Measurements from ENCODE around the gene SLFN12. TPM values are rescaled to one million over a fixed set of nuclear protein-coding genes. Genes with fewer than 3 reads are reported as not detected.

Gene SLFN12
- total and polyA plus RNA-seq, 10 of the 15 experiments (the other 5 are each of a cell fraction or from before 2014, with no cell fraction given), result 8.7 to 18.5 (median 13.4) TPM

GRCh38 chr17:35390663-35391062 is 41.6 kb downstream of the SLFN12 start:
- Histone ChIP-seq H3K36me3 (ENCODE audit: control insufficient read depth in 2 of 2, insufficient read depth in 2 of 2, low read length in 1 of 2) (no peaks in the 10 kb centered on the region), H3K9me3 (replicated peaks; ENCODE audit: control insufficient read depth, insufficient read depth, low read length) (no peaks in the 10 kb centered on the region; the same call in 2 of the 3 replicates), H2AFZ (ENCODE audit: control insufficient read depth, low read depth, low read length) (no peak overlapping the region), H4K20me1 (ENCODE audit: control insufficient read depth, insufficient read depth) (no peaks in the 10 kb centered on the region), H3K27ac (ENCODE audit: control insufficient read depth, insufficient read depth) (no peak overlapping the region), H3K79me2 (ENCODE audit: control insufficient read depth, insufficient read depth, low read length) (no peaks in the 10 kb centered on the region), H3K4me3 (no peak overlapping the region), H3K4me2 (ENCODE audit: control insufficient read depth, insufficient read depth) (no peak overlapping the region), H3K27me3 (replicated peaks in 1 of 2; ENCODE audit: control insufficient read depth in 2 of 2, insufficient read depth in 2 of 2, low read length in 1 of 2) (peaks cover 0 to 2% of the 10 kb centered on the region in 2 experiments; a peak in 2 of 4 replicates), H3K4me1 (ENCODE audit: control insufficient read depth, insufficient read depth, low read length) (no peaks in the 10 kb centered on the region), H3K9ac (ENCODE audit: control insufficient read depth, insufficient read depth, low read length) (no peak overlapping the region)
- ChIA-PET RAD21 (ENCODE audit: unreplicated experiment) (no interaction called here), POLR2A (no interaction called here), SMC1A (ENCODE audit: uncharacterized antibody, unreplicated experiment) (no interaction called here), CTCF (interaction anchor here (1.1 kb wide), 1 partner anchor 18 kb away, joined by 3 read pairs; no protein-coding TSS in a partner anchor)
- BruUV-seq (replicated peaks), result no TSS peak
- WGBS (ENCODE audit: insufficient coverage, insufficient replicate concordance, low lambda C conversion rate, missing lambda C conversion rate), result 66% methylated on average over 2 of the region's 2 CpGs
- intact Hi-C loops (cut with micrococcal nuclease; ENCODE audit: unreplicated experiment), result no loop called here
- FAIRE-seq (no peak), DNase-seq (ENCODE audit: low read depth, low spot score) (no peak), ATAC-seq (no peak)
- TF ChIP-seq HDAC6 (IDR thresholded peaks at IDR 0.05; ENCODE audit: unreplicated experiment), result no peak
- TF ChIP-seq ZNF384 (IDR thresholded peaks at IDR 0.05; ENCODE audit: borderline replicate concordance, low read depth, low read length), result no peak
- TF ChIP-seq IKZF1 (conservative IDR thresholded peaks at IDR 0.05), result no peak
- no peak for TF ChIP-seq RAD51 (IDR thresholded peaks at IDR 0.05)
- no peak for TF ChIP-seq TCF3 (IDR thresholded peaks at IDR 0.05; ENCODE audit: borderline replicate concordance, insufficient read depth, low read depth, low read length)
- TF ChIP-seq, protein P1, sequence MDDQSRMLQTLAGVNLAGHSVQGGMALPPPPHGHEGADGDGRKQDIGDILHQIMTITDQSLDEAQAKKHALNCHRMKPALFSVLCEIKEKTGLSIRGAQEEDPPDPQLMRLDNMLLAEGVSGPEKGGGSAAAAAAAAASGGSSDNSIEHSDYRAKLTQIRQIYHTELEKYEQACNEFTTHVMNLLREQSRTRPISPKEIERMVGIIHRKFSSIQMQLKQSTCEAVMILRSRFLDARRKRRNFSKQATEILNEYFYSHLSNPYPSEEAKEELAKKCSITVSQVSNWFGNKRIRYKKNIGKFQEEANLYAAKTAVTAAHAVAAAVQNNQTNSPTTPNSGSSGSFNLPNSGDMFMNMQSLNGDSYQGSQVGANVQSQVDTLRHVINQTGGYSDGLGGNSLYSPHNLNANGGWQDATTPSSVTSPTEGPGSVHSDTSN (IDR thresholded peaks at IDR 0.05; ENCODE audit: insufficient replicate concordance, low read depth, low read length), result no peak
- TF ChIP-seq, protein P2, sequence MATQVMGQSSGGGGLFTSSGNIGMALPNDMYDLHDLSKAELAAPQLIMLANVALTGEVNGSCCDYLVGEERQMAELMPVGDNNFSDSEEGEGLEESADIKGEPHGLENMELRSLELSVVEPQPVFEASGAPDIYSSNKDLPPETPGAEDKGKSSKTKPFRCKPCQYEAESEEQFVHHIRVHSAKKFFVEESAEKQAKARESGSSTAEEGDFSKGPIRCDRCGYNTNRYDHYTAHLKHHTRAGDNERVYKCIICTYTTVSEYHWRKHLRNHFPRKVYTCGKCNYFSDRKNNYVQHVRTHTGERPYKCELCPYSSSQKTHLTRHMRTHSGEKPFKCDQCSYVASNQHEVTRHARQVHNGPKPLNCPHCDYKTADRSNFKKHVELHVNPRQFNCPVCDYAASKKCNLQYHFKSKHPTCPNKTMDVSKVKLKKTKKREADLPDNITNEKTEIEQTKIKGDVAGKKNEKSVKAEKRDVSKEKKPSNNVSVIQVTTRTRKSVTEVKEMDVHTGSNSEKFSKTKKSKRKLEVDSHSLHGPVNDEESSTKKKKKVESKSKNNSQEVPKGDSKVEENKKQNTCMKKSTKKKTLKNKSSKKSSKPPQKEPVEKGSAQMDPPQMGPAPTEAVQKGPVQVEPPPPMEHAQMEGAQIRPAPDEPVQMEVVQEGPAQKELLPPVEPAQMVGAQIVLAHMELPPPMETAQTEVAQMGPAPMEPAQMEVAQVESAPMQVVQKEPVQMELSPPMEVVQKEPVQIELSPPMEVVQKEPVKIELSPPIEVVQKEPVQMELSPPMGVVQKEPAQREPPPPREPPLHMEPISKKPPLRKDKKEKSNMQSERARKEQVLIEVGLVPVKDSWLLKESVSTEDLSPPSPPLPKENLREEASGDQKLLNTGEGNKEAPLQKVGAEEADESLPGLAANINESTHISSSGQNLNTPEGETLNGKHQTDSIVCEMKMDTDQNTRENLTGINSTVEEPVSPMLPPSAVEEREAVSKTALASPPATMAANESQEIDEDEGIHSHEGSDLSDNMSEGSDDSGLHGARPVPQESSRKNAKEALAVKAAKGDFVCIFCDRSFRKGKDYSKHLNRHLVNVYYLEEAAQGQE (IDR thresholded peaks at IDR 0.05; ENCODE audit: low read depth, low read length), result no peak
- no peak for TF ChIP-seq ESRRA (IDR thresholded peaks at IDR 0.05; ENCODE audit: low read length)
- no peak for TF ChIP-seq SMAD5 (IDR thresholded peaks at IDR 0.05; ENCODE audit: low read depth)
- TF ChIP-seq SUPT20H (IDR thresholded peaks at IDR 0.05; ENCODE audit: borderline replicate concordance, control insufficient read depth, low read depth, low read length), result no peak
- TF ChIP-seq LARP7 (IDR thresholded peaks at IDR 0.05), result no peak
- no peak for TF ChIP-seq PAX8 (IDR thresholded peaks at IDR 0.05)
- in situ Hi-C loops (cut with MboI), result no loop called here
